PC-3 (cell line): ENCODE results near the gene TUBA4A. TPM values are rescaled to one million over a fixed set of nuclear protein-coding genes. Genes with fewer than 3 reads are reported as not detected.

Experiments used
- ATAC-seq: fragments of 200-7000 bp; cut with Tn5 transposase; 2 replicates; pipeline ENCODE4 v1.9.1; 2020; ENCODE audit warnings: mild to moderate bottlenecking, moderate library complexity
- BruUV-seq: library from RNA; stranded (reverse); fragments of 400-500 nt; replicated peaks from 2 replicates; lab custom pipeline; 2021; lab: Mats Ljungman, UMichigan
- CTCF ChIA-PET: fragments of 300-600 bp; sonication (Branson Sonifier 250); formaldehyde crosslinking; loops from one replicate; lab custom pipeline; 2022; ENCODE audit warnings: antibody characterized with exemption; lab: Charles Lee
- POLR2A ChIA-PET: fragments of 300-600 bp; sonication (Branson Sonifier 250); formaldehyde crosslinking; loops from one replicate; lab custom pipeline; 2022; ENCODE audit warnings: antibody characterized with exemption; ENCODE audit not compliant: unreplicated experiment; lab: Charles Lee
- DNase-seq: peaks from one replicate; pipeline ENCODE4 v3.0.0-alpha.2; 2015
- H2AFZ ChIP-seq: fragments of 300-600 bp; sonication (generic); 2 replicates; pipeline ENCODE4 v1.6.0; 2016; ENCODE audit warnings: antibody characterized with exemption, low read length
- H3F3A ChIP-seq: fragments of 300-600 bp; sonication (generic); one replicate; pipeline ENCODE4 v1.6.0; 2017; ENCODE audit warnings: antibody characterized with exemption, low read length, control low read depth, mild to moderate bottlenecking; ENCODE audit not compliant: unreplicated experiment
- H3K27ac ChIP-seq: fragments of 300-600 bp; sonication (generic); 2 replicates; pipeline ENCODE4 v1.5.1; 2016; ENCODE audit warnings: mild to moderate bottlenecking, low read length
- H3K27me3 ChIP-seq: fragments of 300-600 bp; sonication (generic); 2 replicates; pipeline ENCODE4 v1.6.1; 2016; ENCODE audit warnings: low read length, mixed read lengths
- H3K36me3 ChIP-seq: fragments of 300-600 bp; sonication (generic); 2 replicates; pipeline ENCODE4 v1.6.1; 2016; ENCODE audit warnings: low read depth, mixed run types, low read length, mixed read lengths
- H3K4me1 ChIP-seq: fragments of 300-600 bp; sonication (generic); 2 replicates; pipeline ENCODE4 v1.5.1; 2016; ENCODE audit warnings: low read length; ENCODE audit not compliant: insufficient read depth
- H3K4me2 ChIP-seq: fragments of 300-600 bp; sonication (generic); 2 replicates; pipeline ENCODE4 v1.6.0; 2016; ENCODE audit warnings: low read length
- H3K4me3 ChIP-seq: fragments of 300-600 bp; sonication (generic); 2 replicates; pipeline ENCODE4 v1.5.1; 2016; ENCODE audit warnings: mild to moderate bottlenecking, low read length, mixed read lengths
- H3K79me2 ChIP-seq: fragments of 300-600 bp; sonication (generic); 2 replicates; pipeline ENCODE4 v1.6.1; 2017; ENCODE audit warnings: low read length, mixed read lengths
- H3K9ac ChIP-seq: fragments of 300-600 bp; sonication (generic); 2 replicates; pipeline ENCODE4 v1.6.0; 2016; ENCODE audit warnings: mild to moderate bottlenecking, low read length
- H3K9me2 ChIP-seq: fragments of 300-600 bp; sonication (generic); replicated peaks from 2 replicates; pipeline ENCODE4 v1.6.1; 2016; ENCODE audit warnings: mixed run types, low read length, mixed read lengths
- H3K9me3 ChIP-seq: fragments of 300-600 bp; sonication (generic); 2 replicates; pipeline ENCODE4 v1.6.1; 2016; ENCODE audit warnings: low read length, mixed read lengths
- H4K20me1 ChIP-seq: fragments of 300-600 bp; sonication (generic); 2 replicates; pipeline ENCODE4 v1.6.1; 2016; ENCODE audit warnings: low read length, mixed read lengths
- EZH2 ChIP-seq: fragments of 300-600 bp; sonication (generic); IDR thresholded peaks from one replicate; pipeline ENCODE4 v1.6.1; 2017; ENCODE audit warnings: antibody characterized with exemption, mild to moderate bottlenecking, low read length; ENCODE audit not compliant: unreplicated experiment
- EZH2phosphoT487 ChIP-seq: fragments of 300-600 bp; sonication (generic); IDR thresholded peaks from 2 replicates; pipeline ENCODE4 v1.6.1; 2018; ENCODE audit warnings: mild to moderate bottlenecking, antibody characterized with exemption, low read length, borderline replicate concordance
- intact Hi-C: fragments of 100-400 bp; cut with micrococcal nuclease; formaldehyde crosslinking; loops from 2 replicates; pipeline ENCODE4 v1.9.0; 2023
- total RNA-seq: library from RNA; depleted of rRNA; stranded (reverse); fragments of >200 nt; gene quantifications from 2 replicates; pipeline ENCODE4 v1.2.3, GENCODE V29; 2014
- TF ChIP-seq, protein P1 (sequence below): fragments of 300-600 bp; sonication (generic); conservative IDR thresholded peaks from 2 replicates; pipeline ENCODE4 v1.5.1; 2017; ENCODE audit warnings: antibody characterized with exemption, low read depth, mild to moderate bottlenecking, low read length

TUBA4A gene
- total RNA-seq, 1 experiment from 2014 or later, result 75.4 TPM

DNA sequence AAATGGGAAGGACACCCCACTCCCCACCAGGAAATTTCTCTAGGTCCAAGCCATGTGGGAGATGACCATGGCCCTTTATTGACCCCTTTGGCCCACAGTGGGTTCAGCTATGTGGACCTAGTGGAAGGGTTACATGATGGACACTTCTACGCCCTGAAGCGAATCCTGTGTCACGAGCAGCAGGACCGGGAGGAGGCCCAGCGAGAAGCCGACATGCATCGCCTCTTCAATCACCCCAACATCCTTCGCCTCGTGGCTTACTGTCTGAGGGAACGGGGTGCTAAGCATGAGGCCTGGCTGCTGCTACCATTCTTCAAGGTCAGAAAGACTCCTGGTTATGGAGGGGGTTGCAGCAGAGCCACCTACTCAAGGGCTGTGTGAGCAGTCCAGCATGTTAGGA, 7.2 kb downstream of the TUBA4A start:
- ChIA-PET POLR2A (no interaction called here), CTCF (no interaction called here)
- Histone ChIP-seq H3F3A (peaks cover 5% of the 10 kb centered on the region), H3K9me3 (no peaks in the 10 kb centered on the region), H3K27ac (no peak overlapping the region), H3K4me3 (peak overlapping the region; percentile 88; the same call in 1 of the 2 replicates), H3K9me2 (no peaks in the 10 kb centered on the region), H3K27me3 (no peaks in the 10 kb centered on the region), H3K4me1 (peaks cover 57% of the 10 kb centered on the region), H3K79me2 (peaks cover 37% of the 10 kb centered on the region), H4K20me1 (no peaks in the 10 kb centered on the region), H3K4me2 (peak overlapping the region; percentile 92), H2AFZ (no peak overlapping the region), H3K9ac (no peak overlapping the region), H3K36me3 (peaks cover 14% of the 10 kb centered on the region)
- ATAC-seq, result no peak
- BruUV-seq, result no TSS peak
- TF ChIP-seq EZH2 (no peak), EZH2phosphoT487 (no peak)
- TF ChIP-seq, protein P1, sequence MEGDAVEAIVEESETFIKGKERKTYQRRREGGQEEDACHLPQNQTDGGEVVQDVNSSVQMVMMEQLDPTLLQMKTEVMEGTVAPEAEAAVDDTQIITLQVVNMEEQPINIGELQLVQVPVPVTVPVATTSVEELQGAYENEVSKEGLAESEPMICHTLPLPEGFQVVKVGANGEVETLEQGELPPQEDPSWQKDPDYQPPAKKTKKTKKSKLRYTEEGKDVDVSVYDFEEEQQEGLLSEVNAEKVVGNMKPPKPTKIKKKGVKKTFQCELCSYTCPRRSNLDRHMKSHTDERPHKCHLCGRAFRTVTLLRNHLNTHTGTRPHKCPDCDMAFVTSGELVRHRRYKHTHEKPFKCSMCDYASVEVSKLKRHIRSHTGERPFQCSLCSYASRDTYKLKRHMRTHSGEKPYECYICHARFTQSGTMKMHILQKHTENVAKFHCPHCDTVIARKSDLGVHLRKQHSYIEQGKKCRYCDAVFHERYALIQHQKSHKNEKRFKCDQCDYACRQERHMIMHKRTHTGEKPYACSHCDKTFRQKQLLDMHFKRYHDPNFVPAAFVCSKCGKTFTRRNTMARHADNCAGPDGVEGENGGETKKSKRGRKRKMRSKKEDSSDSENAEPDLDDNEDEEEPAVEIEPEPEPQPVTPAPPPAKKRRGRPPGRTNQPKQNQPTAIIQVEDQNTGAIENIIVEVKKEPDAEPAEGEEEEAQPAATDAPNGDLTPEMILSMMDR, result no peak
- DNase-seq, result no peak
- intact Hi-C loops, result no loop called here

GRCh38 chr2:219245899-219246230, 7.9 kb downstream of the TUBA4A start:
- Histone ChIP-seq H3K27ac (peak overlapping the region; percentile 48), H3K4me2 (peak overlapping the region; percentile 92), H3K4me1 (peaks cover 50% of the 10 kb centered on the region), H3K9me2 (no peaks in the 10 kb centered on the region), H3K9me3 (no peaks in the 10 kb centered on the region), H3K27me3 (no peaks in the 10 kb centered on the region), H3K4me3 (peak overlapping the region; percentile 88), H3F3A (peaks cover 5% of the 10 kb centered on the region), H3K79me2 (peaks cover 30% of the 10 kb centered on the region), H3K9ac (peak overlapping the region; percentile 93), H3K36me3 (peaks cover 10% of the 10 kb centered on the region), H2AFZ (peak overlapping the region; percentile 83), H4K20me1 (no peaks in the 10 kb centered on the region)
- CTCF ChIA-PET, result interaction anchor here (0.9 to 1.9 kb wide), 2 partner anchors 33 to 49 kb away, joined by 4 to 6 read pairs; partner anchors contain the start of gene DNAJB2
- intact Hi-C loops, result no loop called here
- no peak for ATAC-seq
- TF ChIP-seq EZH2phosphoT487 (no peak), EZH2 (no peak)
- TF ChIP-seq, protein P1, result no peak
- no peak for DNase-seq
- POLR2A ChIA-PET, result interaction anchor here (1.4 kb wide), 1 partner anchor 29 kb away, joined by 3 read pairs; no protein-coding TSS in a partner anchor
- BruUV-seq, result no TSS peak

- CTCF ChIA-PET, result interaction anchor here (0.9 to 1.9 kb wide), 3 partner anchors 29 to 50 kb away, joined by 3 to 6 read pairs (median 4); partner anchors contain the start of gene DNAJB2
Measured at GRCh38 chr2:219245148-219245898, 8.4 kb downstream of the TUBA4A start, which contains the start of the genes GLB1L and STK16. GLB1L (minus strand) TSS chr2:219245444; CDS start chr2:219243573, 1,871 bp downstream. STK16 (plus strand) TSS chr2:219245479; CDS start chr2:219246000, 521 bp downstream.

More at GRCh38 chr2:219245148-219245898, 8.4 kb downstream of the TUBA4A start, which contains the start of the genes GLB1L and STK16:
- Histone ChIP-seq H2AFZ (peak within 1 kb of the TSS; percentile 83), H3K4me3 (peak within 1 kb of the TSS; percentile 88), H3K9ac (peak within 1 kb of the TSS; percentile 93), H3K27me3 (no peaks in the 10 kb centered on the region), H3K36me3 (peaks cover 8% of the 10 kb centered on the region), H3K9me3 (no peaks in the 10 kb centered on the region), H3K79me2 (peaks cover 29% of the 10 kb centered on the region), H4K20me1 (no peaks in the 10 kb centered on the region), H3K9me2 (no peaks in the 10 kb centered on the region), H3F3A (peaks cover 5% of the 10 kb centered on the region), H3K27ac (peak within 1 kb of the TSS; percentile 48), H3K4me1 (peaks cover 45% of the 10 kb centered on the region), H3K4me2 (peak within 1 kb of the TSS; percentile 92)
- ATAC-seq (peak; percentile 64), DNase-seq (peak; percentile 93)
- POLR2A ChIA-PET, result interaction anchor here (0.5 to 1.4 kb wide), 4 partner anchors 29 to 126 kb away, joined by 3 to 5 read pairs (median 4); no protein-coding TSS in a partner anchor
- TF ChIP-seq EZH2 (no peak), EZH2phosphoT487 (no peak)
- TF ChIP-seq, protein P1, result no peak
- BruUV-seq, result TSS peak; percentile 75
- intact Hi-C loops, result no loop called here
